HepG2 (cell line): ENCODE data around the gene SMIM28. TPM values are rescaled to one million over a fixed set of nuclear protein-coding genes. Genes with fewer than 3 reads are reported as not detected.
A peak's percentile ranks its signal among the peaks of the same experiment; 100 is the strongest.

Experiments used
- ATAC-seq: fragments of 200-7000 bp; cut with Tn5 transposase; 3 replicates; pipeline ENCODE4 v1.9.1; 2020; ENCODE audit warnings: mild to moderate bottlenecking, moderate library complexity
- BruUV-seq: library from RNA; stranded (reverse); fragments of 400-500 nt; replicated peaks from 2 replicates; lab custom pipeline; 2021; lab: Mats Ljungman, UMichigan
- CTCF ChIA-PET: fragments of 300-600 bp; formaldehyde crosslinking; extraction: SDS; loops from one replicate; lab custom pipeline; 2021; ENCODE audit warnings: low total read pairs, inconsistent platforms, low intra/inter-chr PET ratio; lab: Yijun Ruan, JAX
- POLR2A ChIA-PET: fragments of 350-600 bp; sonication (Branson Sonifier 250); formaldehyde crosslinking; loops from one replicate; lab custom pipeline; 2020; ENCODE audit warnings: antibody characterized with exemption, inconsistent platforms; lab: Yijun Ruan, JAX
- DNase-seq: peaks from one replicate; pipeline ENCODE4 v3.0.0-alpha.2; 2015; ENCODE audit warnings: low spot score
- FAIRE-seq: peaks from 3 replicates; lab custom pipeline; 2011; peaks lifted over from hg19 to GRCh38; lab: Jason Lieb, UNC
- H2AFZ ChIP-seq: one replicate; pipeline ENCODE4 v1.6.1; 2011; ENCODE audit warnings: low read length, inconsistent platforms
- H3K27ac ChIP-seq: fragments of 300-600 bp; 3 replicates; pipeline ENCODE4 v1.8.0; 2011; ENCODE audit warnings: mixed run types, mild to moderate bottlenecking, mixed read lengths, low read length, inconsistent platforms; ENCODE audit not compliant: insufficient read depth; ENCODE audit errors: extremely low read length
- H3K27me3 ChIP-seq, 2 experiments: fragments of 200-600 bp in 1 of 2; 2 replicates in 1 of 2; 3 replicates in 1 of 2; pipeline versions ENCODE4 v1.6.0 to v1.8.0; 2011; ENCODE audit warnings: low read length in 2 of 2, mild to moderate bottlenecking in 2 of 2, moderate library complexity in 2 of 2, inconsistent platforms in 1 of 2; ENCODE audit not compliant: insufficient read depth in 2 of 2, control insufficient read depth in 1 of 2
- H3K36me3 ChIP-seq, 2 experiments: fragments of 200-600 bp in 1 of 2; replicated peaks in 1 of 2; 2 replicates in 1 of 2; 3 replicates in 1 of 2; pipeline versions ENCODE4 v1.5.1 to v1.8.0; 2011; ENCODE audit warnings: low read length in 2 of 2, inconsistent platforms in 1 of 2; ENCODE audit not compliant: insufficient read depth in 2 of 2, control insufficient read depth in 1 of 2
- H3K4me1 ChIP-seq: 2 replicates; pipeline ENCODE4 v1.5.1; 2012; ENCODE audit warnings: low read length, inconsistent platforms; ENCODE audit not compliant: insufficient read depth
- H3K4me2 ChIP-seq: 2 replicates; pipeline ENCODE4 v1.6.0; 2011; ENCODE audit warnings: low read depth, low read length, inconsistent platforms
- H3K4me3 ChIP-seq, 3 experiments: fragments of 200-600 bp in 1 of 3; sonication (generic), shearing (Covaris generic) in 1 of 3; replicated peaks in 1 of 3; 2 replicates each; pipeline ENCODE4 v1.5.1; 2011 to 2016; ENCODE audit warnings: low read length in 3 of 3, inconsistent platforms in 2 of 3, low read depth in 2 of 3, mild to moderate bottlenecking in 2 of 3, control low read depth in 1 of 3, mixed read lengths in 1 of 3; ENCODE audit not compliant: insufficient read depth in 1 of 3
- H3K79me2 ChIP-seq: one replicate; pipeline ENCODE4 v1.6.1; 2011; ENCODE audit warnings: low read length, inconsistent platforms; ENCODE audit not compliant: insufficient read depth
- H3K9ac ChIP-seq: 2 replicates; pipeline ENCODE4 v1.6.0; 2011; ENCODE audit warnings: mild to moderate bottlenecking, low read depth, low read length, inconsistent platforms; ENCODE audit not compliant: insufficient read depth
- H3K9me3 ChIP-seq: 2 replicates; pipeline ENCODE4 v1.5.1; 2012; ENCODE audit warnings: mild to moderate bottlenecking, low read length
- H4K20me1 ChIP-seq: 2 replicates; pipeline ENCODE4 v1.6.0; 2011; ENCODE audit warnings: inconsistent platforms, mild to moderate bottlenecking, low read length, moderate library complexity; ENCODE audit not compliant: insufficient read depth
- AKAP8 ChIP-seq: sonication (generic); formaldehyde crosslinking; IDR thresholded peaks from 2 replicates; pipeline ENCODE4 v1.5.1; 2020; ENCODE audit warnings: mild to moderate bottlenecking, missing genetic modification reagents
- MTA3 ChIP-seq: sonication (generic); formaldehyde crosslinking; IDR thresholded peaks from 2 replicates; pipeline ENCODE4 v1.4.0; 2020; ENCODE audit warnings: missing genetic modification reagents
- NFE2L1 ChIP-seq: sonication (generic); formaldehyde crosslinking; IDR thresholded peaks from 2 replicates; pipeline ENCODE4 v1.4.0; 2020; ENCODE audit warnings: missing genetic modification reagents, mild to moderate bottlenecking, borderline replicate concordance
- POLR2AphosphoS5 ChIP-seq: IDR thresholded peaks from 2 replicates; pipeline ENCODE4 v1.6.1; 2012; ENCODE audit warnings: low read depth, low read length
- RBM22 ChIP-seq: fragments of 200-400 bp; formaldehyde crosslinking; optimal IDR thresholded peaks from 2 replicates; pipeline ENCODE3; 2017; ENCODE audit warnings: mild to moderate bottlenecking, low read length, moderate library complexity
- RFX3 ChIP-seq: IDR thresholded peaks from 2 replicates; pipeline ENCODE4 v1.6.1; 2016; ENCODE audit warnings: missing biosample characterization, missing genetic modification reagents
- RXRB ChIP-seq: IDR thresholded peaks from 2 replicates; pipeline ENCODE4 v1.6.1; 2016; ENCODE audit warnings: borderline replicate concordance, missing genetic modification reagents, missing compliant biosample characterization
- THRA ChIP-seq: sonication (generic); formaldehyde crosslinking; IDR thresholded peaks from 2 replicates; pipeline ENCODE4 v1.4.0; 2020; ENCODE audit warnings: missing genetic modification reagents, borderline replicate concordance
- TOPORS ChIP-seq: sonication (generic); formaldehyde crosslinking; IDR thresholded peaks from 2 replicates; pipeline ENCODE4 v1.8.0; 2023; ENCODE audit warnings: mild to moderate bottlenecking, missing genetic modification reagents
- ZBTB33 ChIP-seq: sonication (generic); formaldehyde crosslinking; IDR thresholded peaks from 2 replicates; pipeline ENCODE4 v1.4.0; 2020; ENCODE audit warnings: missing genetic modification reagents
- ZC3H13 ChIP-seq: sonication (generic); formaldehyde crosslinking; IDR thresholded peaks from 2 replicates; pipeline ENCODE4 v1.8.1; 2023; ENCODE audit warnings: mild to moderate bottlenecking, missing genetic modification reagents, moderate library complexity
- ZFY ChIP-seq: sonication (generic); formaldehyde crosslinking; IDR thresholded peaks from 2 replicates; pipeline ENCODE4 v1.4.0; 2020; ENCODE audit warnings: missing genetic modification reagents
- ZNF343 ChIP-seq: sonication (generic); formaldehyde crosslinking; IDR thresholded peaks from 2 replicates; pipeline ENCODE4 v1.4.0; 2020; ENCODE audit warnings: mild to moderate bottlenecking, missing genetic modification reagents
- ZNF644 ChIP-seq: IDR thresholded peaks from 2 replicates; pipeline ENCODE4 v1.6.1; 2016; ENCODE audit warnings: low read depth
- ZNF652 ChIP-seq: IDR thresholded peaks from 2 replicates; pipeline ENCODE4 v1.6.1; 2016; ENCODE audit warnings: low read depth, borderline replicate concordance
- WGBS: methylation state at CpG from one replicate; pipeline ENCODE4 v1.1.6; 2017; ENCODE audit warnings: low lambda C conversion rate; 5-methylcytosine and 5-hydroxymethylcytosine counted together
- in situ Hi-C: cut with HindIII; loops from 2 replicates; pipeline ENCODE4 v1.10.0; 2017; ENCODE audit warnings: low pct_unique_long_range_greater_than_20kb; ENCODE audit not compliant: extremely low pct_ligation_motif_present
- intact Hi-C: fragments of 100-400 bp; cut with micrococcal nuclease; formaldehyde crosslinking; loops from one replicate; pipeline ENCODE4 v1.10.0; 2022; ENCODE audit not compliant: unreplicated experiment
- polyA plus RNA-seq, 8 experiments: library from polyadenylated mRNA; depleted of rRNA in 3 of 8; stranded (reverse) in 7 of 8; unstranded in 1 of 8; fragments of >200 nt; fragmentation: Illumina TruSeq in 4 of 8; extraction: Trizol in 4 of 8; gene quantifications; 2 replicates each; pipeline versions ENCODE4 v1.2.1 to v1.2.3, GENCODE V29; 2011 to 2016; ENCODE audit warnings: low read depth in 4 of 8, missing spikeins in 1 of 8, mixed read lengths in 1 of 8; ENCODE audit not compliant: insufficient read depth in 1 of 8
- total RNA-seq, 5 experiments: library from RNA; depleted of rRNA; stranded (reverse); fragments of >200 nt; fragmentation: Illumina TruSeq; extraction: Trizol; gene quantifications; 2 replicates each; pipeline ENCODE4 v1.2.3, GENCODE V29; 2016; ENCODE audit warnings: low read depth in 1 of 5

SMIM28 gene
- total and polyA plus RNA-seq, 2 of the 13 experiments (the other 11 are each of a cell fraction or from before 2014, with no cell fraction given), result not detected

GRCh38 chr6:138418118-138418742 lies 40.5 kb downstream of the SMIM28 start:
- DNase-seq, result no peak
- H3K4me1 ChIP-seq, result peaks cover 29% of the 10 kb centered on the region
- H3K4me2 ChIP-seq, result no peak overlapping the region
- peaks cover 3 to 19% of the 10 kb centered on the region in 2 experiments; a peak in 4 of 5 replicates for H3K36me3 ChIP-seq
- ChIA-PET CTCF (no interaction called here), POLR2A (interaction anchor here (1.0 kb wide), 1 partner anchor 13 kb away, joined by 3 read pairs; no protein-coding TSS in a partner anchor)
- ATAC-seq, result peak; percentile 1; the same call in 1 of the 3 replicates
- H3K4me3 ChIP-seq, result no peak overlapping the region
- 0 out of 2 replicates have a peak, but pooled peaks have one; percentile 10 for TF ChIP-seq POLR2AphosphoS5
- TF ChIP-seq ZNF644, result no peak
- peak; percentile 77 for TF ChIP-seq RBM22
- TF ChIP-seq ZC3H13 (CRISPR knock-in tag), result 0 out of 2 replicates have a peak, but pooled peaks have one; percentile 49
- TF ChIP-seq RFX3 (CRISPR knock-in tag), result no peak
- TF ChIP-seq, all 625 proteins: peak for 3
- Histone ChIP-seq H3K9me3 (no peaks in the 10 kb centered on the region), H3K27ac (no peak overlapping the region), H3K27me3 (no peaks in the 10 kb centered on the region), H3K79me2 (no peaks in the 10 kb centered on the region), H4K20me1 (no peaks in the 10 kb centered on the region), H3K9ac (no peak overlapping the region), H2AFZ (no peak overlapping the region)
- no TSS peak for BruUV-seq
- intact Hi-C loops (no loop called here), in situ Hi-C loops (no loop called here)
- WGBS, result 93% methylated on average over 3 of the region's 3 CpGs
- FAIRE-seq, result no peak

GRCh38 chr6:138419766-138420165 lies 42.1 kb downstream of the SMIM28 start:
- DNase-seq (peak; percentile 35), ATAC-seq (peak; percentile 50), FAIRE-seq (no peak)
- no peak overlapping the region for H3K27ac ChIP-seq
- no peak overlapping the region for H2AFZ ChIP-seq
- no peaks in the 10 kb centered on the region for H4K20me1 ChIP-seq
- H3K4me3 ChIP-seq, result no peak overlapping the region
- ChIA-PET POLR2A (no interaction called here), CTCF (no interaction called here)
- intact Hi-C loops, result loop anchor here (5.0 kb wide), 1 partner anchor 353 kb away; the partner anchor contains the start of gene CCDC28A
- in situ Hi-C loops, result no loop called here
- no TSS peak for BruUV-seq
- WGBS, result 91% methylated on average over 3 of the region's 3 CpGs
- peaks cover 36% of the 10 kb centered on the region for H3K4me1 ChIP-seq
- peaks cover 9 to 23% of the 10 kb centered on the region in 2 experiments for H3K36me3 ChIP-seq
- no peaks in the 10 kb centered on the region for H3K79me2 ChIP-seq
- H3K9me3 ChIP-seq, result no peaks in the 10 kb centered on the region
- no peaks in the 10 kb centered on the region for H3K27me3 ChIP-seq
- no peak overlapping the region for H3K9ac ChIP-seq
- no peak overlapping the region for H3K4me2 ChIP-seq
- no peak for TF ChIP-seq ZNF652 (CRISPR knock-in tag)
- TF ChIP-seq ZNF644, result no peak
- no peak for TF ChIP-seq NFE2L1 (CRISPR knock-in tag)
- TF ChIP-seq MTA3, result no peak
- TF ChIP-seq ZNF343 (CRISPR knock-in tag), result no peak
- peak; percentile 80 for TF ChIP-seq RXRB
- peak; percentile 94 for TF ChIP-seq ZBTB33 (CRISPR knock-in tag)
- no peak for TF ChIP-seq TOPORS (CRISPR knock-in tag)
- TF ChIP-seq THRA (CRISPR knock-in tag), result no peak
- 0 out of 2 replicates have a peak, but pooled peaks have one; percentile 25 for TF ChIP-seq AKAP8 (CRISPR knock-in tag)
- TF ChIP-seq ZFY (CRISPR knock-in tag), result peak; percentile 15; the same call in 1 of the 2 replicates
